HG03378 (cell line): ENCODE results near the gene SGSM1.

Experiments used
- ATAC-seq: cut with Tn5 transposase; IDR thresholded peaks from one replicate; pipeline ENCODE4 v1.9.1; 2021; ENCODE audit warnings: mild to moderate bottlenecking, moderate library complexity; ENCODE audit not compliant: unreplicated experiment

Gene SGSM1

GRCh38 chr22:24805790-24806662 is at the start of gene SGSM1:
SGSM1 (plus strand) TSS chr22:24806211; CDS start chr22:24806326, 115 bp downstream.
- ATAC-seq = no peak

GRCh38 chr22:24758164-24758799 is 47.7 kb upstream of the SGSM1 start:
- no peak for ATAC-seq

- no peak for ATAC-seq
Observed at GRCh38 chr22:24759765-24760164, 46.2 kb upstream of the SGSM1 start.

GRCh38 chr22:24760708-24761306 is 45.2 kb upstream of the SGSM1 start:
- no peak for ATAC-seq

GRCh38 chr22:24761888-24762675 is 43.9 kb upstream of the SGSM1 start:
- no peak for ATAC-seq

GRCh38 chr22:24763872-24764485 is 42.0 kb upstream of the SGSM1 start:
- ATAC-seq = no peak

GRCh38 chr22:24765166-24765565 is 40.8 kb upstream of the SGSM1 start:
- no peak for ATAC-seq

GRCh38 chr22:24768537-24769374 is 37.3 kb upstream of the SGSM1 start:
- ATAC-seq = no peak

GRCh38 chr22:24772493-24773220 is 33.4 kb upstream of the SGSM1 start:
- ATAC-seq = no peak

GRCh38 chr22:24775769-24776492 is 30.1 kb upstream of the SGSM1 start:
- no peak for ATAC-seq

- no peak for ATAC-seq
Observed at GRCh38 chr22:24776525-24776924, 29.5 kb upstream of the SGSM1 start.

GRCh38 chr22:24789516-24789915 is 16.5 kb upstream of the SGSM1 start:
- no peak for ATAC-seq

GRCh38 chr22:24791362-24791761 is 14.6 kb upstream of the SGSM1 start:
- ATAC-seq = no peak

- no peak for ATAC-seq
Observed at GRCh38 chr22:24796056-24796455, 10.0 kb upstream of the SGSM1 start.

- ATAC-seq = no peak
Observed at GRCh38 chr22:24796860-24797259, 9.2 kb upstream of the SGSM1 start.

- ATAC-seq = no peak
Observed at GRCh38 chr22:24801901-24802465, 4.0 kb upstream of the SGSM1 start.

GRCh38 chr22:24803064-24803542 is 2.9 kb upstream of the SGSM1 start:
- no peak for ATAC-seq

- no peak for ATAC-seq
Observed at GRCh38 chr22:24806663-24807001, 621 bp downstream of the SGSM1 start.
